ENCODE results near the gene IL3RA. TPM values are rescaled to one million over a fixed set of nuclear protein-coding genes. Genes with fewer than 3 reads are reported as not detected.
"Not testable (repeated sequence)": the region's sequence is repeated elsewhere in the genome, so short reads cannot be mapped to it uniquely, and the experiment has no call there.

IL3RA gene
- total RNA-seq, 2 experiments from 2014 or later, result not detected

DNA sequence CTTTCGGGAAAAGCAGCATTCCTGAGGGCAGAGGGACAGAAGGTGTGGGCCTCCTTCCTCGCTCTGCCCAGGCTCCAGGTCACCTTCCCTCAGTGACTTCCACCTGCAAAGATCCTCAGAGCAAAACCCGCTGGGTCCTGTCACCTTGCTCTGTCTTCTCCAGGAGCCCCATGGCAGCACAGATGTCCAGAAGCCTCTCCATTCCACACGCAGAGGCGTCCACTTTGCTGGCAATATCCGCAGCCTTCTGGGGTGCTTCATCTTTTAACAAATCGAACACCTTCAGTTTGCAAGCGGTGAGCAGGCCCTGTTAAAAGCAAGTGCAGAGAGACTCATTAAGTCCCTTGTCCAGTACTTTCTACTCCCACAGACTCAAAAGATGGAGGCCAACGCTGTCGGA lies 88.8 kb downstream of the IL3RA start:
- ChIA-PET CTCF (ENCODE audit: unreplicated experiment) (no interaction called here), POLR2A (no interaction called here)
- DNase-seq (ENCODE audit: low spot score), result no peak
- H3K9me2 ChIP-seq (ENCODE audit: insufficient read depth, low read length), result no peaks in the 10 kb centered on the region
- no peak overlapping the region for H3K27ac ChIP-seq (ENCODE audit: low read depth, low read length, poor library complexity, severe bottlenecking)
- H4K20me1 ChIP-seq (ENCODE audit: insufficient read depth, low read length), result no peaks in the 10 kb centered on the region
- H3K9me3 ChIP-seq (ENCODE audit: low read length), result peaks cover 16% of the 10 kb centered on the region
- H2AFZ ChIP-seq (ENCODE audit: low read length), result no peak overlapping the region
- no peak overlapping the region for H3K4me3 ChIP-seq (ENCODE audit: low read depth, low read length, poor library complexity, severe bottlenecking)
- intact Hi-C loops (cut with micrococcal nuclease; ENCODE audit: unreplicated experiment), result no loop called here
- no TSS peak for BruUV-seq (replicated peaks)
- no peaks in the 10 kb centered on the region for H3K4me1 ChIP-seq (ENCODE audit: insufficient read depth, low read length, poor library complexity, severe bottlenecking)
- H3K36me3 ChIP-seq (ENCODE audit: insufficient read depth, low read length), result peaks cover 80% of the 10 kb centered on the region
- H3K4me2 ChIP-seq (ENCODE audit: low read length), result no peak overlapping the region
- H3K79me2 ChIP-seq (ENCODE audit: insufficient read depth, low read depth, low read length), result no peaks in the 10 kb centered on the region
- no peak for TF ChIP-seq CTCF (conservative IDR thresholded peaks at IDR 0.05; ENCODE audit: low read length)
- no peak for TF ChIP-seq EZH2phosphoT487 (IDR thresholded peaks at IDR 0.05; ENCODE audit: borderline replicate concordance, low read depth, low read length)

GRCh38 chrX:1426321-1426720 lies 89.7 kb downstream of the IL3RA start:
- H3K9me2 ChIP-seq (ENCODE audit: insufficient read depth, low read length); BruUV-seq (replicated peaks); H4K20me1 ChIP-seq (ENCODE audit: insufficient read depth, low read length); H3K4me1 ChIP-seq (ENCODE audit: insufficient read depth, low read length, poor library complexity, severe bottlenecking); DNase-seq (ENCODE audit: low spot score); H3K4me2 ChIP-seq (ENCODE audit: low read length); CTCF ChIA-PET (ENCODE audit: unreplicated experiment); H3K4me3 ChIP-seq (ENCODE audit: low read depth, low read length, poor library complexity, severe bottlenecking); H2AFZ ChIP-seq (ENCODE audit: low read length); POLR2A ChIA-PET; H3K79me2 ChIP-seq (ENCODE audit: insufficient read depth, low read depth, low read length); intact Hi-C loops (cut with micrococcal nuclease; ENCODE audit: unreplicated experiment); H3K27ac ChIP-seq (ENCODE audit: low read depth, low read length, poor library complexity, severe bottlenecking): not testable (repeated sequence)
- peaks cover 71% of the 10 kb centered on the region for H3K36me3 ChIP-seq (ENCODE audit: insufficient read depth, low read length)
- peaks cover 14% of the 10 kb centered on the region for H3K9me3 ChIP-seq (ENCODE audit: low read length)

DNA sequence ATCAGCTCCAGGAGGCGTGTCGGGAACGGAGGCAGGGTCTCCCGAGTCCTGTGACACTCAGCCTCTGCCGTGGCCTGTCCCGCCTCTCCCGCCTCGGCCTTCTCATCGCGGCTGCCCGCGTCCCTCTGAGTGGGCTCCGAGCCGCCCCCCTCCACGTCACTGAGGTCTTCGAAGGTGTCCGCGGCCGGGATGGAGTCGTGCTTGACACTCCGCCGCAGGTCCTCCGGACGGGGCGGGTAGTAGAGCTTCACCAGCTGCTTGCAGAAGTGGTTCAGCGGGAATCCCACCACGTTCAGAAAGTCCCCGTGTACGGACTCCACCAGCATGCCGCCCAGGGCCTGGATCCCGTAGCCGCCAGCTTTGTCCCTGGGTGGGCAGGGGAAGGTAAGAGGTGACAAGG lies 91.2 kb downstream of the IL3RA start:
- H3K79me2 ChIP-seq (ENCODE audit: insufficient read depth, low read depth, low read length), result no peaks in the 10 kb centered on the region
- no peaks in the 10 kb centered on the region for H3K4me1 ChIP-seq (ENCODE audit: insufficient read depth, low read length, poor library complexity, severe bottlenecking)
- ChIA-PET POLR2A (no interaction called here), CTCF (ENCODE audit: unreplicated experiment) (no interaction called here)
- BruUV-seq (replicated peaks), result no TSS peak
- intact Hi-C loops (cut with micrococcal nuclease; ENCODE audit: unreplicated experiment), result no loop called here
- H3K36me3 ChIP-seq (ENCODE audit: insufficient read depth, low read length), result peaks cover 65% of the 10 kb centered on the region
- H3K9me2 ChIP-seq (ENCODE audit: insufficient read depth, low read length), result no peaks in the 10 kb centered on the region
- DNase-seq (ENCODE audit: low spot score), result no peak
- TF ChIP-seq CTCF (conservative IDR thresholded peaks at IDR 0.05; ENCODE audit: low read length), result no peak
- H3K4me3 ChIP-seq (ENCODE audit: low read depth, low read length, poor library complexity, severe bottlenecking), result no peak overlapping the region
- no peak overlapping the region for H3K27ac ChIP-seq (ENCODE audit: low read depth, low read length, poor library complexity, severe bottlenecking)
- no peak overlapping the region for H2AFZ ChIP-seq (ENCODE audit: low read length)
- H3K4me2 ChIP-seq (ENCODE audit: low read length), result no peak overlapping the region
- H4K20me1 ChIP-seq (ENCODE audit: insufficient read depth, low read length), result no peaks in the 10 kb centered on the region
- H3K9me3 ChIP-seq (ENCODE audit: low read length), result no peaks in the 10 kb centered on the region

Data from OCI-LY7 (cell line).